ENCODE results near the gene GRIK4. TPM values are rescaled to one million over a fixed set of nuclear protein-coding genes. Genes with fewer than 3 reads are reported as not detected.
"Not testable (repeated sequence)": the region's sequence is repeated elsewhere in the genome, so short reads cannot be mapped to it uniquely, and the experiment has no call there.

Gene GRIK4
- polyA plus RNA-seq, 1 donor = 0.30 TPM

- no peak for DNase-seq
Measured at GRCh38 chr11:120608061-120608460, 96.5 kb downstream of the GRIK4 start.

GRCh38 chr11:120608760-120609211 is 97.2 kb downstream of the GRIK4 start:
- peak; percentile 22 for DNase-seq

GRCh38 chr11:120610111-120610510 is 98.6 kb downstream of the GRIK4 start:
- no peak for DNase-seq

GRCh38 chr11:120611581-120611980 is 100.0 kb downstream of the GRIK4 start:
- no peak for DNase-seq

- DNase-seq = no peak
Measured at GRCh38 chr11:120612513-120613263, 101.1 kb downstream of the GRIK4 start.

GRCh38 chr11:120613264-120614226 is 102.0 kb downstream of the GRIK4 start:
- no peak for DNase-seq

- DNase-seq = no peak
Measured at GRCh38 chr11:120615391-120615790, 103.8 kb downstream of the GRIK4 start.

- no peak for DNase-seq
Measured at GRCh38 chr11:120618399-120618798, 106.9 kb downstream of the GRIK4 start.

GRCh38 chr11:120622189-120622875 is 110.8 kb downstream of the GRIK4 start:
- no peak for DNase-seq

GRCh38 chr11:120624992-120625391 is 113.4 kb downstream of the GRIK4 start:
- DNase-seq = not testable (repeated sequence)

GRCh38 chr11:120625565-120625964 is 114.0 kb downstream of the GRIK4 start:
- no peak for DNase-seq

GRCh38 chr11:120626791-120627190 is 115.2 kb downstream of the GRIK4 start:
- no peak for DNase-seq

GRCh38 chr11:120627327-120628163 is 116.0 kb downstream of the GRIK4 start:
- no peak for DNase-seq

GRCh38 chr11:120629407-120630080 is 118.0 kb downstream of the GRIK4 start:
- DNase-seq = no peak

GRCh38 chr11:120630122-120630521 is 118.6 kb downstream of the GRIK4 start:
- DNase-seq = no peak

- no peak for DNase-seq
Measured at GRCh38 chr11:120632579-120632978, 121.0 kb downstream of the GRIK4 start.

- no peak for DNase-seq
Measured at GRCh38 chr11:120633616-120634393, 122.3 kb downstream of the GRIK4 start.

GRCh38 chr11:120634706-120635105 is 123.2 kb downstream of the GRIK4 start:
- no peak for DNase-seq

GRCh38 chr11:120635136-120635810 is 123.7 kb downstream of the GRIK4 start:
- no peak for DNase-seq

GRCh38 chr11:120637131-120637530 is 125.6 kb downstream of the GRIK4 start:
- no peak for DNase-seq
